DOHH2 (cell line): Measurements from ENCODE around the gene RPP25.

Experiments used
- EZH2phosphoT487 ChIP-seq: fragments of 200-600 bp; sonication (generic); IDR thresholded peaks from 2 replicates; pipeline ENCODE4 v1.6.1; 2017; ENCODE audit warnings: borderline replicate concordance, mild to moderate bottlenecking, antibody characterized with exemption, low read length, moderate library complexity, mixed read lengths
- TF ChIP-seq, protein P1 (sequence below): fragments of 200-600 bp; sonication (generic); IDR thresholded peaks from one replicate; pipeline ENCODE4 v1.5.1; 2014; ENCODE audit warnings: antibody characterized with exemption, mild to moderate bottlenecking, low read depth, low read length; ENCODE audit not compliant: poor library complexity, severe bottlenecking

GRCh38 chr15:74906450-74907162, 50.0 kb downstream of the RPP25 start, which contains the start of gene FAM219B:
- TF ChIP-seq, protein P1, sequence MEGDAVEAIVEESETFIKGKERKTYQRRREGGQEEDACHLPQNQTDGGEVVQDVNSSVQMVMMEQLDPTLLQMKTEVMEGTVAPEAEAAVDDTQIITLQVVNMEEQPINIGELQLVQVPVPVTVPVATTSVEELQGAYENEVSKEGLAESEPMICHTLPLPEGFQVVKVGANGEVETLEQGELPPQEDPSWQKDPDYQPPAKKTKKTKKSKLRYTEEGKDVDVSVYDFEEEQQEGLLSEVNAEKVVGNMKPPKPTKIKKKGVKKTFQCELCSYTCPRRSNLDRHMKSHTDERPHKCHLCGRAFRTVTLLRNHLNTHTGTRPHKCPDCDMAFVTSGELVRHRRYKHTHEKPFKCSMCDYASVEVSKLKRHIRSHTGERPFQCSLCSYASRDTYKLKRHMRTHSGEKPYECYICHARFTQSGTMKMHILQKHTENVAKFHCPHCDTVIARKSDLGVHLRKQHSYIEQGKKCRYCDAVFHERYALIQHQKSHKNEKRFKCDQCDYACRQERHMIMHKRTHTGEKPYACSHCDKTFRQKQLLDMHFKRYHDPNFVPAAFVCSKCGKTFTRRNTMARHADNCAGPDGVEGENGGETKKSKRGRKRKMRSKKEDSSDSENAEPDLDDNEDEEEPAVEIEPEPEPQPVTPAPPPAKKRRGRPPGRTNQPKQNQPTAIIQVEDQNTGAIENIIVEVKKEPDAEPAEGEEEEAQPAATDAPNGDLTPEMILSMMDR: no peak
- no peak for TF ChIP-seq EZH2phosphoT487
